ENCODE results near the gene POLR2E.

POLR2E gene

GRCh38 chr19:1062387-1063029 lies 32.7 kb downstream of the POLR2E start:
- DNase-seq = peak; percentile 44

- no peak for DNase-seq
Observed at GRCh38 chr19:1061987-1062386, 33.2 kb downstream of the POLR2E start.

GRCh38 chr19:1060689-1061088 lies 34.5 kb downstream of the POLR2E start:
- DNase-seq = no peak

GRCh38 chr19:1058112-1058511 lies 37.1 kb downstream of the POLR2E start:
- no peak for DNase-seq

- peak; percentile 52 for DNase-seq
Observed at GRCh38 chr19:1057176-1057855, 37.9 kb downstream of the POLR2E start.

GRCh38 chr19:1055886-1056620 lies 39.1 kb downstream of the POLR2E start:
- no peak for DNase-seq

GRCh38 chr19:1055028-1055425 lies 40.1 kb downstream of the POLR2E start:
- DNase-seq = no peak

- DNase-seq = no peak
Observed at GRCh38 chr19:1054102-1055027, 40.8 kb downstream of the POLR2E start.

GRCh38 chr19:1053176-1054101 lies 41.7 kb downstream of the POLR2E start:
- DNase-seq = no peak

- DNase-seq = no peak
Observed at GRCh38 chr19:1052349-1052975, 42.7 kb downstream of the POLR2E start.

- no peak for DNase-seq
Observed at GRCh38 chr19:1051791-1052190, 43.4 kb downstream of the POLR2E start.

GRCh38 chr19:1050989-1051788 lies 44.0 kb downstream of the POLR2E start:
- no peak for DNase-seq

GRCh38 chr19:1049800-1050199 lies 45.4 kb downstream of the POLR2E start:
- DNase-seq = no peak

GRCh38 chr19:1049106-1049505 lies 46.1 kb downstream of the POLR2E start:
- no peak for DNase-seq

GRCh38 chr19:1047696-1048147 lies 47.5 kb downstream of the POLR2E start:
- no peak for DNase-seq

GRCh38 chr19:1046836-1047695 lies 48.1 kb downstream of the POLR2E start:
- no peak for DNase-seq

GRCh38 chr19:1046117-1046626 lies 49.0 kb downstream of the POLR2E start:
- DNase-seq = no peak

- peak; percentile 65 for DNase-seq
Observed at GRCh38 chr19:1045247-1045603, 50.0 kb downstream of the POLR2E start.

Measured in stimulated activated CD4-positive, alpha-beta T cell treated with anti-CD3 and anti-CD28 coated beads, Interleukin-4, amount 100 ng/mL, for 24 hours (primary cell).